Aorta (tissue), 5 donors: ENCODE results near the gene ZNF91. TPM values are rescaled to one million over a fixed set of nuclear protein-coding genes. Genes with fewer than 3 reads are reported as not detected.
"Not testable (repeated sequence)": the region's sequence is repeated elsewhere in the genome, so short reads cannot be mapped to it uniquely, and the experiment has no call there.

ENCODE experiments used
- ATAC-seq: fragments of 200-7000 bp; cut with Tn5 transposase; one replicate; pipeline ENCODE4 v1.9.1; 2022; ENCODE audit warnings: moderate library complexity; ENCODE audit not compliant: low FRiP score
- DNase-seq, 2 donors: peaks; one replicate each; pipeline ENCODE4 v3.0.0-alpha.2; 2020
- H3K27ac ChIP-seq, 2 donors: one replicate each; pipeline ENCODE4 v1.5.1; 2013; ENCODE audit warnings: low read length in 2 of 2, mild to moderate bottlenecking in 2 of 2, moderate library complexity in 2 of 2, control low read depth in 1 of 2, inconsistent platforms in 1 of 2, low read depth in 1 of 2
- H3K27me3 ChIP-seq, 2 donors: one replicate each; pipeline ENCODE4 v1.6.1; 2013; ENCODE audit warnings: control low read depth in 1 of 2, low read length in 1 of 2, mild to moderate bottlenecking in 1 of 2, moderate library complexity in 1 of 2; ENCODE audit not compliant: insufficient read depth in 2 of 2, control insufficient read depth in 1 of 2
- H3K36me3 ChIP-seq, 2 donors: one replicate each; pipeline ENCODE4 v1.6.1; 2013; ENCODE audit warnings: control low read depth in 1 of 2, low read length in 1 of 2, mild to moderate bottlenecking in 1 of 2; ENCODE audit not compliant: insufficient read depth in 2 of 2, control insufficient read depth in 1 of 2
- H3K4me1 ChIP-seq, 2 donors: one replicate each; pipeline ENCODE4 v1.6.1; 2013; ENCODE audit warnings: low read length in 2 of 2, control low read depth in 1 of 2, mild to moderate bottlenecking in 1 of 2, moderate library complexity in 1 of 2; ENCODE audit not compliant: insufficient read depth in 2 of 2, control insufficient read depth in 1 of 2
- H3K4me3 ChIP-seq, 2 donors: one replicate each; pipeline ENCODE4 v1.5.1; 2013; ENCODE audit warnings: low read length in 2 of 2, control low read depth in 1 of 2, mild to moderate bottlenecking in 1 of 2
- H3K9me3 ChIP-seq: one replicate; pipeline ENCODE4 v1.6.1; 2013; ENCODE audit warnings: mild to moderate bottlenecking, low read length; ENCODE audit not compliant: control insufficient read depth
- WGBS, 2 donors: extraction: QIAGEN DNeasy Blood & Tissue Kit; methylation state at CpG; one replicate each; pipeline ENCODE4 v1.1.7; 2013; 5-methylcytosine and 5-hydroxymethylcytosine counted together
- intact Hi-C, 2 donors: fragments of 100-400 bp; cut with DNase I; formaldehyde crosslinking; loops; one replicate each; pipeline versions ENCODE4 v1.14.2 to v1.15.0; 2022
- polyA plus RNA-seq, 2 donors: library from polyadenylated mRNA; stranded (reverse); fragments of 200-250 nt; gene quantifications; one replicate each; pipeline ENCODE4 v1.2.3, GENCODE V29; 2013
- total RNA-seq, 2 donors: library from RNA; stranded (reverse); fragmentation: NEBNext Ultra II Directional; extraction: Animal tissue kit (Norgen Biotek cat#: 25700); gene quantifications; one replicate each; pipeline ENCODE4 v1.2.1, GENCODE V29; 2021
- donor health status: healthy with polysubstance abuse.
- donor health status: Bipolar disorder and iron deficiency.
- donor health status: DM: no; HTN: no; CAD: no.
- donor health status: DM: no; HTN: no; CAD: no.
- donor health status: DM: yes; HTN: yes; CAD: no.

Gene ZNF91
- total and polyA plus RNA-seq, 4 donors, result 7.1 to 63.6 (median 32.5) TPM

- intact Hi-C loops, result loop anchor here in 1 of 2 donors (5.0 kb wide), 1 partner anchor 146 kb away; no protein-coding TSS in a partner anchor
- ATAC-seq, H3K4me3 ChIP-seq, H3K27me3 ChIP-seq, DNase-seq, H3K36me3 ChIP-seq, H3K9me3 ChIP-seq, H3K4me1 ChIP-seq, H3K27ac ChIP-seq: not testable (repeated sequence)
These were observed 73.9 kb downstream of the ZNF91 start for GRCh38 chr19:23321403-23321802.

- H3K9me3 ChIP-seq, intact Hi-C loops, H3K4me3 ChIP-seq, H3K36me3 ChIP-seq, DNase-seq, ATAC-seq, H3K4me1 ChIP-seq, H3K27me3 ChIP-seq, H3K27ac ChIP-seq: not testable (repeated sequence)
- WGBS, 2 donors, result 89 to 95% methylated on average over 3 of the region's 3 CpGs
These were observed 75.7 kb downstream of the ZNF91 start for GRCh38 chr19:23319571-23319970.

- WGBS, 2 donors, result 94 to 96% methylated on average over 2 of the region's 2 CpGs
- not testable (repeated sequence) for H3K27ac ChIP-seq
These were observed 76.3 kb downstream of the ZNF91 start for GRCh38 chr19:23318941-23319340.

GRCh38 chr19:23318143-23318542 is 77.1 kb downstream of the ZNF91 start:
- intact Hi-C loops, result no loop called here
- DNase-seq, result no peak
- no peaks in the 10 kb centered on the region for H3K27me3 ChIP-seq
- H3K4me1 ChIP-seq, result no peaks in the 10 kb centered on the region
- ATAC-seq, result no peak
- no peak overlapping the region for H3K4me3 ChIP-seq
- WGBS, 2 donors, result 95 to 97% methylated on average over 1 of the region's 1 CpG
- H3K9me3 ChIP-seq, result no peaks in the 10 kb centered on the region
- H3K36me3 ChIP-seq, result no peaks in the 10 kb centered on the region
- no peak overlapping the region for H3K27ac ChIP-seq

More at GRCh38 chr19:23318941-23319340, 76.3 kb downstream of the ZNF91 start:
- H3K9me3 ChIP-seq, H3K4me3 ChIP-seq, DNase-seq, ATAC-seq, intact Hi-C loops, H3K27me3 ChIP-seq, H3K4me1 ChIP-seq, H3K36me3 ChIP-seq: not testable (repeated sequence)

GRCh38 chr19:23315286-23315685 is 80.0 kb downstream of the ZNF91 start:
- Histone ChIP-seq H3K4me1 (no peaks in the 10 kb centered on the region), H3K36me3 (no peaks in the 10 kb centered on the region), H3K4me3 (no peak overlapping the region), H3K9me3 (no peaks in the 10 kb centered on the region), H3K27me3 (no peaks in the 10 kb centered on the region), H3K27ac (no peak overlapping the region)
- no peak for DNase-seq
- intact Hi-C loops, result no loop called here
- WGBS, 2 donors, result 85 to 94% methylated on average over 2 of the region's 2 CpGs
- no peak for ATAC-seq

- DNase-seq (no peak), ATAC-seq (no peak)
- H3K4me3 ChIP-seq, result no peak overlapping the region
- no peaks in the 10 kb centered on the region for H3K27me3 ChIP-seq
- intact Hi-C loops, result no loop called here
- WGBS, 2 donors, result 82 to 87% methylated on average over 4 of the region's 4 CpGs
- H3K4me1 ChIP-seq, result no peaks in the 10 kb centered on the region
- H3K9me3 ChIP-seq, result no peaks in the 10 kb centered on the region
- H3K36me3 ChIP-seq, result no peaks in the 10 kb centered on the region
- no peak overlapping the region for H3K27ac ChIP-seq
These were observed 80.6 kb downstream of the ZNF91 start for GRCh38 chr19:23314505-23315251.

- H3K4me1 ChIP-seq, result no peaks in the 10 kb centered on the region
- no peak overlapping the region for H3K4me3 ChIP-seq
- no peaks in the 10 kb centered on the region for H3K9me3 ChIP-seq
- no peak for DNase-seq
- H3K36me3 ChIP-seq, result no peaks in the 10 kb centered on the region
- no peak for ATAC-seq
- 91% methylated on average over 2 of the region's 2 CpGs for WGBS, 2 donors
- intact Hi-C loops, result no loop called here
- no peaks in the 10 kb centered on the region for H3K27me3 ChIP-seq
- H3K27ac ChIP-seq, result no peak overlapping the region
These were observed 82.1 kb downstream of the ZNF91 start for GRCh38 chr19:23313196-23313595.

- Histone ChIP-seq H3K4me3 (no peak overlapping the region), H3K27ac (no peak overlapping the region), H3K4me1 (no peaks in the 10 kb centered on the region), H3K36me3 (no peaks in the 10 kb centered on the region), H3K27me3 (no peaks in the 10 kb centered on the region), H3K9me3 (peaks cover 1% of the 10 kb centered on the region)
- ATAC-seq (no peak), DNase-seq (no peak)
- 64 to 71% methylated on average over 1 of the region's 1 CpG for WGBS, 2 donors
- intact Hi-C loops, result no loop called here
These were observed 82.8 kb downstream of the ZNF91 start for GRCh38 chr19:23312515-23312914.

GRCh38 chr19:23311551-23311950 is 83.7 kb downstream of the ZNF91 start:
- WGBS, 2 donors, result 84 to 89% methylated on average over 3 of the region's 3 CpGs
- H3K4me3 ChIP-seq, result no peak overlapping the region
- no peaks in the 10 kb centered on the region for H3K4me1 ChIP-seq
- no peaks in the 10 kb centered on the region for H3K27me3 ChIP-seq
- intact Hi-C loops, result no loop called here
- H3K9me3 ChIP-seq, result peaks cover 1% of the 10 kb centered on the region
- no peak overlapping the region for H3K27ac ChIP-seq
- no peak for DNase-seq
- no peaks in the 10 kb centered on the region for H3K36me3 ChIP-seq
- ATAC-seq, result no peak
